ENCODE results near the gene SCYL2.
"Not testable (repeated sequence)": the region's sequence is repeated elsewhere in the genome, so short reads cannot be mapped to it uniquely, and the experiment has no call there.

The SCYL2 gene

DNA sequence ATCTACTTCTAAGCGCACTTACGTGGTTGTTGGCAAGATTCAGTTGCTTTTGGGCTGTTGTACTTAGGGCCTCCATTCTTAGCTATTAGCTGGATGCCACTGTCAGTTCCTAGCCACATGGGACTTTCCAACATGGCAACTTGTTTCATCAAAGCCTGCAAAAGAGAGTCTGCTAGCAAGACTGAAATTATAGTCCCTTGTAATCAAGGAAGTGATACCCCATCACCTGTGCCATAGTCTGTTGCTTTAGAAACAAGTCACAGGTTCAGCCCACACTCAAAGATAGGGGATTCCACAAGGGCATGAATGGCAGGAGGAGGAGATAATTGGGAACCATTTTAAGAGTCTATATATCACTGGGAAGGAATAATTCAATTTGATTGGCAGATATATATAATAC lies 62.8 kb downstream of the SCYL2 start:
- no peak for DNase-seq

- DNase-seq, result no peak
These were observed 64.9 kb downstream of the SCYL2 start for GRCh38 chr12:100331871-100332270.

DNA sequence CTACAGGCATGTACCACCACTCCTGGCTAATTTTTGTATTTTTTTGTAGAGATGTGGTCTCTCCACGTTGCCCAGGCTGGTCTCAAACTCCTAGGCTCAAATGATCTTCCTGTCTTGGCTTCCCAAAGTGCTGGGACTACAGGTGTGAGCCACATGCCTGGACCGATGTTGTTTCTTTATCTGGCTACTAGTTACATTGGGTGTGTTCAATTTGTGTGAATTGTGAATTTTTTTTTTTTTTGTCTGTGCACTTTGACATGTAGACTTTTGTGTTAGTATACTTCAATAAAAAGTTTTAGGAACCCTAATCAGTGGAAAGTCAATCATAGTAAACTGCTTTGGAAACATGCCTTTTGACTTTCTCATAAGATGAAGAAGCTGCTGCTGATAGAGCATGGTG lies 65.9 kb downstream of the SCYL2 start:
- no peak for DNase-seq

- no peak for DNase-seq
These were observed 70.3 kb downstream of the SCYL2 start for GRCh38 chr12:100337299-100337698.

- DNase-seq, result no peak
These were observed 70.8 kb downstream of the SCYL2 start for GRCh38 chr12:100337727-100338126.

DNA sequence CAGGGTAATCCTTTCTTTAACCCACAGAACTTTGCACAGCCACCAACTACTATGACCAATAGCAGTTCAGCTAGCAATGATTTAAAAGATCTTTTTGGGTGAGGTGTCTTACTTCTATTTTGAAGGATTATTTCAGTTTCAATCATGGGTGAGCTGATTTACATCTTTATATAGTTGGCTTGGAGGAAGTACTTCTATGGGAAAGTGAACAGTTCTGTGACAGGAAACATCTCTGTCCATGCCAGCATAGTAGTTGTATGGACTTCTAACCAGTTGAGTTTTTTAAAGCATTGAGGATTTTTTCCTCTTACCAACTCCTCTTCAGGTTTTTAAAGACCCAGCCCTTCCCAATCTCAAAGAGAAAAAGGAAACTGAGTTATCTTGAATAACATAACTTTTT lies 72.1 kb downstream of the SCYL2 start:
- no peak for DNase-seq

DNA sequence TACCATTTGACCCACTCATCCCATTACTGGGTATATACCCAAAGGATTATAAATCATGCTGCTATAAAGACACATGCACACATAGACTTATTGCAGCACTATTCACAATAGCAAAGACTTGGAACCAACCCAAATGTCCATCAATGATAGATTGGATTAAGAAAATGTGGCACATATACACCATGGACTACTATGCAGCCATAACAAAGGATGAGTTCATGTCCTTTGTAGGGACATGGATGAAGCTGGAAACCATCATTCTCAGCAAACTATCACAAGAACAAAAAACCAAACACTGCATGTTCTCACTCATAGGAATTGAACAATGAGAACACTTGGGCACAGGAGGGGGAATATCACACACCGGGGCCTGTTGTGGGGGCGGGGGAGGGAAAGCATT lies 75.9 kb downstream of the SCYL2 start:
- not testable (repeated sequence) for DNase-seq

- not testable (repeated sequence) for DNase-seq
These were observed 77.4 kb downstream of the SCYL2 start for GRCh38 chr12:100344351-100344750.

GRCh38 chr12:100345020-100345767 lies 78.2 kb downstream of the SCYL2 start:
- DNase-seq, result no peak

DNA sequence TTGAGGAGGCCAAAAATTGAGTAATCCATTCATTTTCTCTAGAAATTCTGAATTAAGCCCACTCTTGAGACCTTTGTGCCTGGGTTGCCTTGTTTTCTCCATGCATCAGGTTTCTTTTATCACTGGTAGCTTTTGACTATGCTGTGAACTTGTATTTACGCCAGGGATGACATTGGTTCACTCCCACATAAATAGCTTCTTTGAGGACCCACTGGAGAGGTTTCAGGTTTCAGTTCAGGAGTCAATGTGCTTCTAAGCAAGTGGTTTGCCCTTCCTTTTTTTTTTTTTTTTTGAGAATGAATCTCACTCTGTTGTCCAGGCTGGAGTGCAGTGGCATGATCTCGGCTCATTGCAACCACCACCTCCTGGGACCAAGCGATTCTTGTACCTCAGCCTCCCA lies 79.7 kb downstream of the SCYL2 start:
- no peak for DNase-seq

GRCh38 chr12:100348657-100349454 lies 81.9 kb downstream of the SCYL2 start:
- DNase-seq, result no peak

- no peak for DNase-seq
These were observed 89.8 kb downstream of the SCYL2 start, which contains the start of gene SLC17A8 for GRCh38 chr12:100356644-100357223. SLC17A8 (plus strand) TSS chr12:100357074; CDS start chr12:100357392, 318 bp downstream.

DNA sequence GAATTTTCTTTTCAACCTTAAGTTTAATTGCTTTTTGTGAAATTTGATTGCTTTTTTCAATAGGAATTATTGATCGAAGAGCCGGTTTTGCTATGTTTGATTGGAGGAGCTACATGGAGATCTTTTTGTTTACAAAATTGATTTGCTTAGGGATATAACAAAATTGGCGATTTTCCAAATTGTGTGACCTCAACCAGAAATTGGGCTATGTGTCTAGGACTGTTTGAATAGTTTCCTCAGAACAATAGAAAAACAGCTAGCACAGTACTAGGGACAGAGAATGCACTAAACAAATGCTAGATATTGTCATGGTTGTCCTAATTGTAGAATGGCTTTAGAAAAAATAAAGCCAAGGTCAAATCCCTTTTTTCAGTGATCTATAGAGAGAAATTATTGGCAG lies 92.3 kb downstream of the SCYL2 start:
- DNase-seq, result no peak

DNA sequence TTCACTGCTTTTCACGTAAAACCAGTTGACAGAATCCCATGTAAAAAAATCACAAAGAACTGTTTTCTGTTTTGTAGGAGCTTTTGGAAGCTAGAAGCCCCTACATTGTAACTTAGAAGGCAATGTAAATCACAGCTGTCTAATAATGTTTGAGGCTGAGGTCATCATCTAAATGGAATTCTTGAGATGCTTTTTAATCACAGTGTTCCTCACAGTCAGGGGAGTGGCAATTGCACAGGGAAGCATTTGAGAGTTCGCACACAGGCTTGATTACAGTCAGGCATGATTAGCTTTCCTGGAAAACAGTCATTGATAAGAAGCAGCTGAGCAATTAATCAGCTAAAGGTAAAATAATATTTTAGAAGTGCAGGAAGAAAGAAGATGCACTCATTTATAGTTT lies 92.8 kb downstream of the SCYL2 start:
- no peak for DNase-seq

DNA sequence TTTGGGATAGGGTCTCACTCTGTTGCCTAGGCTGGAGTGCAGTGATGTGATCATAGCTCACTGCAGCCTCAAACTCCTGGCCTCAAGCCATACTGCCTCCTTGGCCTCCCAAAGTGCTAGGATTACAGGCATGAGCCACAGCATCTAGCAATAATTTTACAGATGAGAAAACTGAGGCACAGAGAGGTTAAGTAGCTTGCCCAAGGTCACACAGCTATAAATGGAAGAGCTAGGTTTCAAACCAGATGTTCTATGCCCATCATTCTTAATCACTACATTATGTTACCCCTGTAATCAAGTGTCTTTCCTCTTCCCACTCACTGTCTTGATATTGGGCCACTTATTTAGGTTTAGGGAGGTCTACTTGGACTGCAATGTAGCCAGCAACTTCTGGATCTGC lies 93.5 kb downstream of the SCYL2 start:
- no peak for DNase-seq

DNA sequence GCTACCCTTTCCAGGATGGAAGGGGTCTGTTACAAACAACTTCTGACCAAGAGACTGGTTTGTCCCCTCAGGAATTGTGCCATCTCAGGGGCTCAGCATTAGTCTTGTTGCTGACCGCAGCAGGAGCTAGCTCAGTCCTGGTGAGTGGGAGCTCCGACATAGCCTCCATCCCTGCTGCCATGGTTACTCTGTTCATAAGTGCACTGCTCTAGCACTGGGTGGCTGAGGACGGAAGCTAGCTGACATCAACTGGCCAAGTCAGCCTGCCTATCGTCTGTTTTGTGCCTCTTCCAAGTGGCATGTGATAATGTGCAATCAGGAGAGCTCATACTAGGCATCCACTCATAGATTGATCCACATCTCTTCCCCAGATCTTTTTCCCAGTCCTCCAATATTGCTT lies 97.3 kb downstream of the SCYL2 start:
- DNase-seq, result no peak

DNA sequence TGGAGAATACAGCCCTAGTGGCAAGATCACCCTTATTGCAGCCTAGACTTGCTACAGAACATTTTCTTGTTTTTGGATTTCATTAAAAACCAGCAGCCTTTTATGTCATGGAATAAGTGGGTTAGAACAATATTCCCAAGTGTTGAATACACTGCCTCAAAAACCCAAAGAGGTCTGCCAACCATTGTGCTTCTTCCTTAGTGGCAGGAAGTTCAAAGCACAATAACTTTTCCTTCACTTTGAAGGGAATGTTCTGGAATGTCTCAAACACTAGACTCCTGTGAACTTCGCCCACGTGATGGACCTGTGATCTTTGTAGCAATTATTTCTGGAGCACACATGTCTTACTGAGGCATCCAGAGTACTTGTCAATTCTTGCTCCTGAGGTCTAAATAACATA lies 98.4 kb downstream of the SCYL2 start:
- no peak for DNase-seq

- DNase-seq, result no peak
These were observed 101.1 kb downstream of the SCYL2 start for GRCh38 chr12:100368066-100368465.

GRCh38 chr12:100371146-100371545 lies 104.2 kb downstream of the SCYL2 start:
- no peak for DNase-seq

- no peak for DNase-seq
These were observed 106.1 kb downstream of the SCYL2 start for GRCh38 chr12:100372853-100373640.

DNA sequence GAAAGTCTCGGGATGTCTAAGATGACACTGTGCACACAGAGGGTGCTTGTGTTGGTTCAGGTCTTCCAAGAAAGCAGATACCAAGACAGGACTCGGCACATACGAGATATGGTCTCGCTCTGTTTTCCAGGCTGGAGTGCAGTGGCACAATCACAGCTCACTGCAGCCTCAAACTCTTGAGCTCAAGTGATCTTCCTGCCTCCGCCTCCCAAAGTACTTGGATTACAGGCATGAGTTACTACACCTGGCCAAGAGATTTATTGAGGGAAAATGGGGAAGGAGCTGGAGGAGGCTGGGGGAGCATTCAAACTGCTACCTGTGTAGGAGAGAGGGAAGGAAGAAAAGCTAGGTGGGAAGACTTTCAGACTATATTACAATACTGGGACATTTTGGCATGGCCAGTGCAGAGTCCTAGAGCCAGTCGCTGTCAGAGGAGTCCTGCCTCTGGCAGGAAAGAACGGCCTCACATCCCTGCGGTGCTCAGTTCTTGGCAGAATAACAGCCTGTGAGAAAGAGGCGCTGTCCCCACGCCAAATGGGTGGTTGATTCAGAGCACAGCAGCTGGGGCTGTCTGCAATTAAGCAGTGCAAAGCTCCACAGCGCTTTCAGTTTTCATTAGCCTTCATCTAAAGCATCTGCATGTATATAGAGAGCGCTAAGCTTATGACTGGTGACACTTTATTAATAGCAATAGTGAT lies 108.2 kb downstream of the SCYL2 start:
- no peak for DNase-seq

- DNase-seq, result no peak
These were observed 109.2 kb downstream of the SCYL2 start for GRCh38 chr12:100376161-100376560.

All from T1000 (cell line).